Sigmoid colon (tissue), 3 donors: ENCODE measurements around the gene CDK16.

Source experiments
- POLR2A ChIP-seq, 2 donors: fragments of 450-650 bp; IDR thresholded peaks; one replicate each; pipeline ENCODE4 v1.6.1; 2016; ENCODE audit warnings: antibody characterized with exemption in 2 of 2, mild to moderate bottlenecking in 2 of 2, moderate library complexity in 2 of 2
- TF ChIP-seq, protein P1 (sequence below), 4 experiments: fragments of 450-650 bp in 3 of 4; fragments of 200-600 bp in 1 of 4; IDR thresholded peaks; one replicate each; pipeline ENCODE4 v1.5.1; 2016 to 2019; ENCODE audit warnings: antibody characterized with exemption in 4 of 4, mild to moderate bottlenecking in 3 of 4, moderate library complexity in 2 of 4

DNA sequence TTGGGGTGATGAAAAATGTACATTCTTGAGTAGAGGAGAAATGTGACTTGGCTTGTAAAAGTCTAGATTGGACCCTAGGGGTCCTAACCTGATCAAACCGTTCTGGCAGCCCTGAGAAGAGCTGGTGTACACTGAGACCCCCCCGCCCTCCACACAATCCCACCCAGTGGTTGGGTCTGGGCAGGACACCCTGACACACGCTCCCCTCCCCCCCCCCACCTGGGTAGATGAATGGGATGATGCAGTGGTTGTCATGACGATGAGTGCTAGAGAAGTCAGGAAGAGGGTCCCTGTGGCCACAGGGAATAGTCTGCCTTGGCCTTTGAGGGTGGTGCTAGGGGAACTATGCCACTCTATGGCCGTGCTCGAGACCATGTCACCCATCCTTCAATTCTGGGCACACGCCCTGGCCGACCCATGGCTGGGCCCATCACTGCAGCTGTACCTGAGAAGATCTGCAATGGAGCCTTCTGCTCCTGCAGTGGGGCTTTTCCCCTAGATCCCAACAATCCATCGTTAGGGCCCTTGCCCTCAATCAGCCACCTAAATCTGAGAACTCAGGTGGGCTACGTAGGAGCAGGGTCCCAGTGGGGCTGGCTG is 4.4 kb downstream of the CDK16 start:
- TF ChIP-seq, protein P1, sequence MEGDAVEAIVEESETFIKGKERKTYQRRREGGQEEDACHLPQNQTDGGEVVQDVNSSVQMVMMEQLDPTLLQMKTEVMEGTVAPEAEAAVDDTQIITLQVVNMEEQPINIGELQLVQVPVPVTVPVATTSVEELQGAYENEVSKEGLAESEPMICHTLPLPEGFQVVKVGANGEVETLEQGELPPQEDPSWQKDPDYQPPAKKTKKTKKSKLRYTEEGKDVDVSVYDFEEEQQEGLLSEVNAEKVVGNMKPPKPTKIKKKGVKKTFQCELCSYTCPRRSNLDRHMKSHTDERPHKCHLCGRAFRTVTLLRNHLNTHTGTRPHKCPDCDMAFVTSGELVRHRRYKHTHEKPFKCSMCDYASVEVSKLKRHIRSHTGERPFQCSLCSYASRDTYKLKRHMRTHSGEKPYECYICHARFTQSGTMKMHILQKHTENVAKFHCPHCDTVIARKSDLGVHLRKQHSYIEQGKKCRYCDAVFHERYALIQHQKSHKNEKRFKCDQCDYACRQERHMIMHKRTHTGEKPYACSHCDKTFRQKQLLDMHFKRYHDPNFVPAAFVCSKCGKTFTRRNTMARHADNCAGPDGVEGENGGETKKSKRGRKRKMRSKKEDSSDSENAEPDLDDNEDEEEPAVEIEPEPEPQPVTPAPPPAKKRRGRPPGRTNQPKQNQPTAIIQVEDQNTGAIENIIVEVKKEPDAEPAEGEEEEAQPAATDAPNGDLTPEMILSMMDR (IDR thresholded peaks at IDR 0.05) = no peak
- TF ChIP-seq POLR2A (IDR thresholded peaks at IDR 0.05) = no peak
